Sigmoid colon (tissue), 4 donors: ENCODE data around the gene NFATC1.

Source experiments
- CTCF ChIP-seq, 4 experiments: fragments of 450-650 bp in 3 of 4; fragments of 200-600 bp in 1 of 4; IDR thresholded peaks; one replicate each; pipeline ENCODE4 v1.5.1; 2016 to 2019; ENCODE audit warnings: antibody characterized with exemption in 4 of 4, mild to moderate bottlenecking in 3 of 4, moderate library complexity in 2 of 4
- EP300 ChIP-seq, 4 donors: sonication (generic); formaldehyde crosslinking; IDR thresholded peaks; one replicate each; pipeline ENCODE4 v1.6.1; 2017; ENCODE audit warnings: antibody characterized with exemption in 4 of 4

GRCh38 chr18:79576686-79577351, 181.1 kb downstream of the NFATC1 start:
- TF ChIP-seq CTCF (IDR thresholded peaks at IDR 0.05) (no peak), EP300 (IDR thresholded peaks at IDR 0.05) (no peak)
